ENCODE measurements around the gene LIPM.
"Not testable (repeated sequence)": the region's sequence is repeated elsewhere in the genome, so short reads cannot be mapped to it uniquely, and the experiment has no call there.

LIPM gene

GRCh38 chr10:88800152-88801125, 2.1 kb upstream of the LIPM start:
- DNase-seq (ENCODE audit: low spot score): no peak

- DNase-seq (ENCODE audit: low spot score): no peak
These were observed 1.1 kb downstream of the LIPM start for GRCh38 chr10:88803641-88804040.

- no peak for DNase-seq (ENCODE audit: low spot score)
These were observed 1.7 kb downstream of the LIPM start for GRCh38 chr10:88804083-88804812.

GRCh38 chr10:88805361-88805760, 2.8 kb downstream of the LIPM start:
- no peak for DNase-seq (ENCODE audit: low spot score)

GRCh38 chr10:88805924-88806323, 3.4 kb downstream of the LIPM start:
- no peak for DNase-seq (ENCODE audit: low spot score)

- DNase-seq (ENCODE audit: low spot score): no peak
These were observed 7.1 kb downstream of the LIPM start for GRCh38 chr10:88809621-88810020.

GRCh38 chr10:88810196-88810961, 7.8 kb downstream of the LIPM start:
- peak; percentile 66 for DNase-seq (ENCODE audit: low spot score)

- no peak for DNase-seq (ENCODE audit: low spot score)
These were observed 10.7 kb downstream of the LIPM start for GRCh38 chr10:88813200-88813599.

- DNase-seq (ENCODE audit: low spot score): no peak
These were observed 16.8 kb downstream of the LIPM start for GRCh38 chr10:88819290-88819689.

GRCh38 chr10:88820748-88821401, 18.3 kb downstream of the LIPM start:
- DNase-seq (ENCODE audit: low spot score): peak; percentile 4

GRCh38 chr10:88826388-88826787, 23.9 kb downstream of the LIPM start:
- no peak for DNase-seq (ENCODE audit: low spot score)

- no peak for DNase-seq (ENCODE audit: low spot score)
These were observed 25.1 kb downstream of the LIPM start for GRCh38 chr10:88827671-88828070.

- peak; percentile 11 for DNase-seq (ENCODE audit: low spot score)
These were observed 25.8 kb downstream of the LIPM start for GRCh38 chr10:88828310-88828709.

GRCh38 chr10:88830643-88831268, 28.2 kb downstream of the LIPM start:
- DNase-seq (ENCODE audit: low spot score): no peak

GRCh38 chr10:88831709-88832108, 29.2 kb downstream of the LIPM start:
- DNase-seq (ENCODE audit: low spot score): no peak

- no peak for DNase-seq (ENCODE audit: low spot score)
These were observed 29.8 kb downstream of the LIPM start for GRCh38 chr10:88832376-88832775.

GRCh38 chr10:88833156-88833555, 30.6 kb downstream of the LIPM start:
- DNase-seq (ENCODE audit: low spot score): no peak

GRCh38 chr10:88833723-88834122, 31.2 kb downstream of the LIPM start:
- DNase-seq (ENCODE audit: low spot score): no peak

GRCh38 chr10:88835096-88835909, 32.8 kb downstream of the LIPM start:
- DNase-seq (ENCODE audit: low spot score): peak; percentile 85

GRCh38 chr10:88835910-88836221, 33.3 kb downstream of the LIPM start:
- no peak for DNase-seq (ENCODE audit: low spot score)

GRCh38 chr10:88837632-88838031, 35.1 kb downstream of the LIPM start:
- not testable (repeated sequence) for DNase-seq (ENCODE audit: low spot score)

Data from kidney tubule cell (primary cell).